Measurements from ENCODE around the gene SBK2. TPM values are rescaled to one million over a fixed set of nuclear protein-coding genes. Genes with fewer than 3 reads are reported as not detected.

SBK2 gene
- total and polyA plus RNA-seq, 2 experiments from 2014 or later = 1.1 to 2.0 TPM

GRCh38 chr19:55485439-55486011 lies 51.4 kb downstream of the SBK2 start:
- no peak for TF ChIP-seq ETS1 (IDR thresholded peaks at IDR 0.05)
- peak overlapping the region; percentile 80 for H3K4me3 ChIP-seq
- peaks cover 22% of the 10 kb centered on the region; the same call in 1 of the 2 replicates for H3K4me1 ChIP-seq (ENCODE audit: insufficient read depth)
- Mint-ChIP-seq H3K4me1 (peaks cover 27% of the 10 kb centered on the region), H3K27ac (peak overlapping the region; percentile 97), H3K4me3 (peak overlapping the region; percentile 91), H3K9me3 (no peaks in the 10 kb centered on the region; the same call in 2 of the 3 replicates), H3K27me3 (ENCODE audit: insufficient read depth, low read depth, poor library complexity) (peaks cover 14% of the 10 kb centered on the region), H3K36me3 (ENCODE audit: low read depth) (no peaks in the 10 kb centered on the region; the same call in 2 of the 3 replicates)
- ATAC-seq = no peak
- H3K36me3 ChIP-seq (ENCODE audit: insufficient read depth) = no peaks in the 10 kb centered on the region
- peak overlapping the region; percentile 95 for H3K4me2 ChIP-seq
- H3K79me2 ChIP-seq (replicated peaks; ENCODE audit: insufficient read depth) = no peaks in the 10 kb centered on the region
- no peaks in the 10 kb centered on the region for H3K27me3 ChIP-seq (ENCODE audit: insufficient read depth)
- H3F3A ChIP-seq (replicated peaks; ENCODE audit: low read depth) = peaks cover 17% of the 10 kb centered on the region
- H2AFZ ChIP-seq = no peak overlapping the region
- peak overlapping the region; percentile 74; the same call in 1 of the 2 replicates for H3K27ac ChIP-seq (ENCODE audit: low read depth)
- H4K20me1 ChIP-seq (replicated peaks; ENCODE audit: insufficient read depth) = no peaks in the 10 kb centered on the region
- DNase-seq (ENCODE audit: low spot score) = no peak
- H3K9me2 ChIP-seq (ENCODE audit: insufficient read depth) = no peaks in the 10 kb centered on the region

GRCh38 chr19:55484593-55485438 lies 52.1 kb downstream of the SBK2 start, which contains the start of gene NAT14:
TSS of gene NAT14 (plus strand) at chr19:55485188. CDS start at chr19:55485709, 521 bp downstream.
- H3K36me3 Mint-ChIP-seq (ENCODE audit: low read depth) = peaks cover 2% of the 10 kb centered on the region; the same call in 2 of the 3 replicates
- Histone ChIP-seq H3K4me3 (peak within 1 kb of the TSS; percentile 80), H3K4me2 (peak within 1 kb of the TSS; percentile 95), H3K27ac (ENCODE audit: low read depth) (peak within 1 kb of the TSS; percentile 74; the same call in 1 of the 2 replicates), H4K20me1 (replicated peaks; ENCODE audit: insufficient read depth) (no peaks in the 10 kb centered on the region), H3K27me3 (ENCODE audit: insufficient read depth) (no peaks in the 10 kb centered on the region), H3K4me1 (ENCODE audit: insufficient read depth) (peaks cover 22% of the 10 kb centered on the region; the same call in 1 of the 2 replicates), H3K9me2 (ENCODE audit: insufficient read depth) (no peaks in the 10 kb centered on the region), H3K79me2 (replicated peaks; ENCODE audit: insufficient read depth) (no peaks in the 10 kb centered on the region), H2AFZ (0 out of 2 replicates have a peak within 1 kb of the TSS, but pooled peaks have one; percentile 47), H3K36me3 (ENCODE audit: insufficient read depth) (no peaks in the 10 kb centered on the region), H3F3A (replicated peaks; ENCODE audit: low read depth) (peaks cover 17% of the 10 kb centered on the region)
- H3K4me3 Mint-ChIP-seq = peak within 1 kb of the TSS; percentile 91
- TF ChIP-seq ZNF331 (CRISPR knock-in tag; IDR thresholded peaks at IDR 0.05; ENCODE audit: low read depth) = no peak
- TF ChIP-seq REST (IDR thresholded peaks at IDR 0.05; ENCODE audit: unreplicated experiment) = no peak
- TF ChIP-seq POLR2AphosphoS5 (IDR thresholded peaks at IDR 0.05; ENCODE audit: low read depth) = peak; percentile 74
- no peak; the same call in 1 of the 2 replicates for TF ChIP-seq ETS1 (IDR thresholded peaks at IDR 0.05)
- no peak for TF ChIP-seq JUNB (IDR thresholded peaks at IDR 0.05; ENCODE audit: unreplicated experiment)
- TF ChIP-seq CREB1 (CRISPR knock-in tag; IDR thresholded peaks at IDR 0.05; ENCODE audit: low read depth) = peak; percentile 95
- peak within 1 kb of the TSS; percentile 97 for H3K27ac Mint-ChIP-seq
- ATAC-seq (peak; percentile 49), DNase-seq (ENCODE audit: low spot score) (peak; percentile 95)
- no peaks in the 10 kb centered on the region; the same call in 2 of the 3 replicates for H3K9me3 Mint-ChIP-seq
- H3K27me3 Mint-ChIP-seq (ENCODE audit: insufficient read depth, low read depth, poor library complexity) = peaks cover 14% of the 10 kb centered on the region
- peaks cover 29% of the 10 kb centered on the region for H3K4me1 Mint-ChIP-seq
